ENCODE results near the gene LRRC18. TPM values are rescaled to one million over a fixed set of nuclear protein-coding genes. Genes with fewer than 3 reads are reported as not detected.

Gene LRRC18
- total RNA-seq, 4 donors from 2014 or later = 1.7 TPM; not detected in 3

GRCh38 chr10:48895803-48896195, 43.8 kb downstream of the LRRC18 start:
- TF ChIP-seq, protein P1, sequence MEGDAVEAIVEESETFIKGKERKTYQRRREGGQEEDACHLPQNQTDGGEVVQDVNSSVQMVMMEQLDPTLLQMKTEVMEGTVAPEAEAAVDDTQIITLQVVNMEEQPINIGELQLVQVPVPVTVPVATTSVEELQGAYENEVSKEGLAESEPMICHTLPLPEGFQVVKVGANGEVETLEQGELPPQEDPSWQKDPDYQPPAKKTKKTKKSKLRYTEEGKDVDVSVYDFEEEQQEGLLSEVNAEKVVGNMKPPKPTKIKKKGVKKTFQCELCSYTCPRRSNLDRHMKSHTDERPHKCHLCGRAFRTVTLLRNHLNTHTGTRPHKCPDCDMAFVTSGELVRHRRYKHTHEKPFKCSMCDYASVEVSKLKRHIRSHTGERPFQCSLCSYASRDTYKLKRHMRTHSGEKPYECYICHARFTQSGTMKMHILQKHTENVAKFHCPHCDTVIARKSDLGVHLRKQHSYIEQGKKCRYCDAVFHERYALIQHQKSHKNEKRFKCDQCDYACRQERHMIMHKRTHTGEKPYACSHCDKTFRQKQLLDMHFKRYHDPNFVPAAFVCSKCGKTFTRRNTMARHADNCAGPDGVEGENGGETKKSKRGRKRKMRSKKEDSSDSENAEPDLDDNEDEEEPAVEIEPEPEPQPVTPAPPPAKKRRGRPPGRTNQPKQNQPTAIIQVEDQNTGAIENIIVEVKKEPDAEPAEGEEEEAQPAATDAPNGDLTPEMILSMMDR (IDR thresholded peaks at IDR 0.05) = no peak
- no peak for TF ChIP-seq POLR2A (IDR thresholded peaks at IDR 0.05)
- H3K27ac ChIP-seq = peak overlapping the region in 3 of 4 donors; percentile 12 to 67 (median 34)
- H3K9me3 ChIP-seq = no peaks in the 10 kb centered on the region
- H3K4me3 ChIP-seq = no peak overlapping the region
- H3K4me1 ChIP-seq = no peaks in the 10 kb centered on the region
- H3K36me3 ChIP-seq = no peaks in the 10 kb centered on the region
- no peak for DNase-seq
- H3K27me3 ChIP-seq = no peaks in the 10 kb centered on the region

GRCh38 chr10:48894911-48895802, 44.5 kb downstream of the LRRC18 start:
- Histone ChIP-seq H3K9me3 (no peaks in the 10 kb centered on the region), H3K4me1 (no peaks in the 10 kb centered on the region), H3K36me3 (no peaks in the 10 kb centered on the region), H3K27me3 (no peaks in the 10 kb centered on the region), H3K4me3 (no peak overlapping the region), H3K27ac (peak overlapping the region in 2 of 4 donors; percentile 12 to 67)
- no peak for TF ChIP-seq POLR2A (IDR thresholded peaks at IDR 0.05)
- TF ChIP-seq, protein P1 (IDR thresholded peaks at IDR 0.05) = no peak
- DNase-seq = no peak

DNA sequence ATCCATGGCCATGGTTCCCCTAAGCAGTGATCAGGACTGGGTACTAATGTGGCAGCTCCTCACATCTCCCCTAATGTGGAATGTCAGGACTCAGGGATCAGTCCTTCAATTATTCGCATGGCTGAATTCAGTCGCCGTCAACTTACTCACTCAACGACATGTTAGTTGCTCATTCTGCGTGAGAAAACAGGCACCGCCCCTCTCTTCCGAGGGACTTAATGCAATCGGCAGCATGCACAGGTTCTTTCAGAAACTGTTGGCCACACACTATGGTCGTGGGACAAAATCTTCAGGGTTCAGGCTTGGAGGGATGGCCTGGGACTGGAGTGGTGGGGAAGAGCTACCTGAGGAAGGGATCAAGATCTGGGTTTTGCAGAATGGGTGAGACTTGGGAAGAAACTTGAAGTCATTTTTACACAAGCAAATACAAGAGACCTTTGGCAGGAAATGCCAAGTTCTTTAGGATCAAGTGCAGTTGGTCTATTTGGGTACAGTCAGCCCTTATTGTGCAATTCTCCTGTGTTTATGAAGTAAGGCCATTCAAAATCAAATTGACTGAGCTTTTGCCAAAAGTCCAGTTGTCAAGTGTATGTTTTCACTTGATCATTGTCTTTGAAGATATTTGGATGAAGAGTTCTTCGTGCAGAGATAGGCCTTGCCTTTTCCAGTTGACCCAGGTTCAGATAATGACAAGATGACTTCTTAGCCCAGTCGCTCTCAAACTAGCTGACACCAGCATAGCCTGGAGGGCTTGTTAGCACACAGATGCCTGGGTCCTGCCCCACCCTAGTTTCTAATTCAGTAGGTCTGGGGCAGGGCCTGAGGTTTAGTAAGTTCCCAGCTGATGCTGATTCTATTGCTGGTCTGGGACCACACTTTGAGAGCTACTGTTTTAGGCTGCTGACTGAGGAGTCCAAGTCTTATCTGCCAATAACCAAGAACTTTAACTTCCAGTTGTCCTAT, 48.5 kb downstream of the LRRC18 start:
- H3K9me3 ChIP-seq = no peaks in the 10 kb centered on the region
- no peak for DNase-seq
- no peak overlapping the region for H3K4me3 ChIP-seq
- TF ChIP-seq POLR2A (IDR thresholded peaks at IDR 0.05) = no peak
- TF ChIP-seq, protein P1 (IDR thresholded peaks at IDR 0.05) = no peak
- H3K27me3 ChIP-seq = no peaks in the 10 kb centered on the region
- H3K4me1 ChIP-seq = no peaks in the 10 kb centered on the region
- H3K27ac ChIP-seq = no peak overlapping the region
- no peaks in the 10 kb centered on the region for H3K36me3 ChIP-seq

GRCh38 chr10:48887982-48888381, 51.7 kb downstream of the LRRC18 start:
- Histone ChIP-seq H3K4me1 (no peaks in the 10 kb centered on the region), H3K36me3 (no peaks in the 10 kb centered on the region), H3K4me3 (no peak overlapping the region), H3K27me3 (no peaks in the 10 kb centered on the region), H3K27ac (no peak overlapping the region), H3K9me3 (no peaks in the 10 kb centered on the region)
- no peak for DNase-seq
- TF ChIP-seq POLR2A (IDR thresholded peaks at IDR 0.05) = no peak
- TF ChIP-seq, protein P1 (IDR thresholded peaks at IDR 0.05) = no peak

DNA sequence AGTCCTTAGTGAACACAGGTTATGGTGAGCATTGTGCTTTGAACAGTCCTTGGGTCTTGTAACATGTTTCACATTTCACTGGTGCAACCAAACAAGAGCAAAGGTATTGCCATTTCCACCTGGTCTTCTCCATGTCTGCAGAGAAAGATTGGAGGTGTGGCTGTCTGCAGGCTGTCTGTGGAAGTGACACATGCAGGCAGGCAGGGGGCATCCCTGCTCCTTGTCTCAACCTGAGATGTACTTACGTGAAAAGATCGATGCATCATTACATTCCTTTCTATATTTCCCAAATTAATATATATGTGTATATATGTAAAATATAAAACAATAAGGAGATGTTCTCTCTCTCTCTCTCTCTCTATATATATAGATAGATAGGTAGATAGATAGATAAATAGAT, 54.3 kb downstream of the LRRC18 start:
- no peak overlapping the region for H3K27ac ChIP-seq
- no peaks in the 10 kb centered on the region for H3K27me3 ChIP-seq
- no peaks in the 10 kb centered on the region for H3K9me3 ChIP-seq
- no peaks in the 10 kb centered on the region for H3K4me1 ChIP-seq
- no peak for DNase-seq
- H3K4me3 ChIP-seq = no peak overlapping the region
- TF ChIP-seq, protein P1 (IDR thresholded peaks at IDR 0.05) = peak in 3 of 6 experiments; percentile 39 to 41 (median 39)
- TF ChIP-seq POLR2A (IDR thresholded peaks at IDR 0.05) = no peak
- no peaks in the 10 kb centered on the region for H3K36me3 ChIP-seq

All from Peyer's patch (tissue), 4 donors.